ENCODE results near the gene PAK4. TPM values are rescaled to one million over a fixed set of nuclear protein-coding genes. Genes with fewer than 3 reads are reported as not detected.

PAK4 gene
- total and polyA plus RNA-seq, 2 of the 13 experiments (the other 11 are each of a cell fraction or from before 2014, with no cell fraction given), result 9.5 to 17.8 TPM

DNA sequence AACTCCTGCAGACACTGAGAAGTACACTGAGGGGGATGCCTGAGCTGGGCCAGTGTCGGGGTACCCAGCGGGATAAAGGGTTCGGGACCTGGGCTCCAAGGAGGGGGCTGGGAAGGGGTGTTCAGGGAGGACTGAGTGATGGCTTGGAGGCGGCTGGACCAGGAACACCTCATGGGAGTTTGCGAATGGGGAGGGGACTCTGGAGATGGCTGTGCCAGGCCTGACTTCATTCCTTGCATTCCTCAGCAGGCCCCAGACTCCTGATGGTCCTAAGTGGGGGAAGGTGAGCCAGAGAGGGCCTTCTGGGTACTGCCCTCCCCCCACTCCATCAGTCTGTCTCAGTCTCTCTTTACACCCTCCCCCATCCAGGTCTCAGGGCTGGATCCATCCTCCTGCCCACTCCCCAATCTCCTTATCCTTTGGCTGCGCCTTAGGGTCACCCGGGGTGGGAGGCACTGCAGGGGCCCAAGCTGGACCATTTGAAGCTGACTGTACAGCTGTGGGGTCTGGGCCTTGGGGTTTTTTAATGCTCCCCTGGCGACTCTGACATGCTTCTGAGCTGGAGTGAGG lies 13.8 kb downstream of the PAK4 start:
- WGBS (ENCODE audit: low lambda C conversion rate), result 93% methylated on average over 6 of the region's 8 CpGs
- H3K9ac ChIP-seq (ENCODE audit: insufficient read depth, low read depth, low read length), result no peak overlapping the region
- DNase-seq (ENCODE audit: low spot score), result no peak
- peaks cover 42% of the 10 kb centered on the region for H4K20me1 ChIP-seq (ENCODE audit: insufficient read depth, low read length)
- no peak for ATAC-seq
- TF ChIP-seq FOXA1 (IDR thresholded peaks at IDR 0.05) (no peak), FOXA1 (CRISPR knock-in tag; IDR thresholded peaks at IDR 0.05) (no peak), SNAI1 (CRISPR knock-in tag; IDR thresholded peaks at IDR 0.05; ENCODE audit: borderline replicate concordance) (no peak), ZNF850 (CRISPR knock-in tag; conservative IDR thresholded peaks at IDR 0.05) (no peak)
- TF ChIP-seq, protein P1, sequence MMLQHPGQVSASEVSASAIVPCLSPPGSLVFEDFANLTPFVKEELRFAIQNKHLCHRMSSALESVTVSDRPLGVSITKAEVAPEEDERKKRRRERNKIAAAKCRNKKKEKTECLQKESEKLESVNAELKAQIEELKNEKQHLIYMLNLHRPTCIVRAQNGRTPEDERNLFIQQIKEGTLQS (CRISPR knock-in tag; IDR thresholded peaks at IDR 0.05), result no peak
- no peaks in the 10 kb centered on the region for H3K9me3 ChIP-seq (ENCODE audit: low read length)
- CTCF ChIA-PET (ENCODE audit: low intra/inter-chr PET ratio, low total read pairs), result no interaction called here
- no peak overlapping the region for H3K4me2 ChIP-seq (ENCODE audit: low read depth, low read length)
- H2AFZ ChIP-seq (ENCODE audit: low read length), result no peak overlapping the region
- intact Hi-C loops (cut with micrococcal nuclease; ENCODE audit: unreplicated experiment) (no loop called here), in situ Hi-C loops (cut with HindIII; ENCODE audit: extremely low pct_ligation_motif_present, low pct_unique_long_range_greater_than_20kb) (no loop called here)
- H3K27me3 ChIP-seq (ENCODE audit: control insufficient read depth in 1 of 2, insufficient read depth in 2 of 2, low read length in 2 of 2), result no peaks in the 10 kb centered on the region
- no peak for FAIRE-seq
- H3K4me3 ChIP-seq (replicated peaks in 1 of 3; ENCODE audit: insufficient read depth in 1 of 3, low read depth in 2 of 3, low read length in 3 of 3), result no peak overlapping the region
- H3K79me2 ChIP-seq (ENCODE audit: insufficient read depth, low read length), result peaks cover 81% of the 10 kb centered on the region
- POLR2A ChIA-PET, result interaction anchor here (1.1 kb wide), 1 partner anchor 10 kb away, joined by 4 read pairs; no protein-coding TSS in a partner anchor
- H3K4me1 ChIP-seq (ENCODE audit: insufficient read depth, low read length), result peaks cover 51% of the 10 kb centered on the region
- peaks cover 0 to 11% of the 10 kb centered on the region in 2 experiments; a peak in 1 of 5 replicates for H3K36me3 ChIP-seq (replicated peaks in 1 of 2; ENCODE audit: control insufficient read depth in 1 of 2, insufficient read depth in 2 of 2, low read length in 2 of 2)
- BruUV-seq (replicated peaks), result no TSS peak
- H3K27ac ChIP-seq (ENCODE audit: extremely low read length, insufficient read depth, low read length), result no peak overlapping the region

DNA sequence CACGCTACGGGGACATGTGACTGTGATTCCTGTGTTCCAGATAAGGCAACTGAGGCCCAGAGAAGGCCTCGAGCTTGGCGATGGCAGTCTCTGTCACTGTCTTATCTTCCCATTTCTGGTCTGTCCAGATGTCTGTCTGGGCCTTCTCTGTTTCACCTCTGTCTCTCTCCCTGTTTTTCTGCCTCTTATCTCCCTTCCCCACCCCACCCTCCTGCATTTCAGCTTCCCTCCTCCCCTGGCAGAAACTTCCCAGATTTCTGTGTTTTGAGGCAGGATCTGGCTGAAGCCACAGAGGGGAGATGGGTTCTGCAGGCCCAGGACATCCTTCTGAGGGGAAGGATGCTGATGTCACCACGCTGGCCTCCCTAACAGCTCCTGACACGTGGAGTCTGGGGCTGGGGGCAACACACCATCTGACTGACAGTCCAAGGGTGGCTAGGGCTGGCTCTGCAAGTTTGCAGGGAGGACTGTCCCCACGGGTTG lies 14.4 kb downstream of the PAK4 start:
- FAIRE-seq, result no peak
- no peak for TF ChIP-seq KMT2B (CRISPR knock-in tag; IDR thresholded peaks at IDR 0.05)
- TF ChIP-seq ZNF143 (CRISPR knock-in tag; IDR thresholded peaks at IDR 0.05), result no peak
- no peak for TF ChIP-seq SNRNP70 (IDR thresholded peaks at IDR 0.05; ENCODE audit: low read depth, low read length)
- no peak for TF ChIP-seq HIVEP1 (CRISPR knock-in tag; IDR thresholded peaks at IDR 0.05)
- TF ChIP-seq KDM4B (CRISPR knock-in tag; IDR thresholded peaks at IDR 0.05), result no peak
- TF ChIP-seq, protein P2, sequence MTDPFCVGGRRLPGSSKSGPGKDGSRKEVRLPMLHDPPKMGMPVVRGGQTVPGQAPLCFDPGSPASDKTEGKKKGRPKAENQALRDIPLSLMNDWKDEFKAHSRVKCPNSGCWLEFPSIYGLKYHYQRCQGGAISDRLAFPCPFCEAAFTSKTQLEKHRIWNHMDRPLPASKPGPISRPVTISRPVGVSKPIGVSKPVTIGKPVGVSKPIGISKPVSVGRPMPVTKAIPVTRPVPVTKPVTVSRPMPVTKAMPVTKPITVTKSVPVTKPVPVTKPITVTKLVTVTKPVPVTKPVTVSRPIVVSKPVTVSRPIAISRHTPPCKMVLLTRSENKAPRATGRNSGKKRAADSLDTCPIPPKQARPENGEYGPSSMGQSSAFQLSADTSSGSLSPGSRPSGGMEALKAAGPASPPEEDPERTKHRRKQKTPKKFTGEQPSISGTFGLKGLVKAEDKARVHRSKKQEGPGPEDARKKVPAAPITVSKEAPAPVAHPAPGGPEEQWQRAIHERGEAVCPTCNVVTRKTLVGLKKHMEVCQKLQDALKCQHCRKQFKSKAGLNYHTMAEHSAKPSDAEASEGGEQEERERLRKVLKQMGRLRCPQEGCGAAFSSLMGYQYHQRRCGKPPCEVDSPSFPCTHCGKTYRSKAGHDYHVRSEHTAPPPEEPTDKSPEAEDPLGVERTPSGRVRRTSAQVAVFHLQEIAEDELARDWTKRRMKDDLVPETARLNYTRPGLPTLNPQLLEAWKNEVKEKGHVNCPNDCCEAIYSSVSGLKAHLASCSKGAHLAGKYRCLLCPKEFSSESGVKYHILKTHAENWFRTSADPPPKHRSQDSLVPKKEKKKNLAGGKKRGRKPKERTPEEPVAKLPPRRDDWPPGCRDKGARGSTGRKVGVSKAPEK (CRISPR knock-in tag; IDR thresholded peaks at IDR 0.05; ENCODE audit: borderline replicate concordance), result no peak
- TF ChIP-seq, protein P3, sequence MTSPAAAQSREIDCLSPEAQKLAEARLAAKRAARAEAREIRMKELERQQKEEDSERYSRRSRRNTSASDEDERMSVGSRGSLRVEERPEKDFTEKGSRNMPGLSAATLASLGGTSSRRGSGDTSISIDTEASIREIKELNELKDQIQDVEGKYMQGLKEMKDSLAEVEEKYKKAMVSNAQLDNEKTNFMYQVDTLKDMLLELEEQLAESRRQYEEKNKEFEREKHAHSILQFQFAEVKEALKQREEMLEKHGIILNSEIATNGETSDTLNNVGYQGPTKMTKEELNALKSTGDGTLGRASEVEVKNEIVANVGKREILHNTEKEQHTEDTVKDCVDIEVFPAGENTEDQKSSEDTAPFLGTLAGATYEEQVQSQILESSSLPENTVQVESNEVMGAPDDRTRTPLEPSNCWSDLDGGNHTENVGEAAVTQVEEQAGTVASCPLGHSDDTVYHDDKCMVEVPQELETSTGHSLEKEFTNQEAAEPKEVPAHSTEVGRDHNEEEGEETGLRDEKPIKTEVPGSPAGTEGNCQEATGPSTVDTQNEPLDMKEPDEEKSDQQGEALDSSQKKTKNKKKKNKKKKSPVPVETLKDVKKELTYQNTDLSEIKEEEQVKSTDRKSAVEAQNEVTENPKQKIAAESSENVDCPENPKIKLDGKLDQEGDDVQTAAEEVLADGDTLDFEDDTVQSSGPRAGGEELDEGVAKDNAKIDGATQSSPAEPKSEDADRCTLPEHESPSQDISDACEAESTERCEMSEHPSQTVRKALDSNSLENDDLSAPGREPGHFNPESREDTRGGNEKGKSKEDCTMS (CRISPR knock-in tag; conservative IDR thresholded peaks at IDR 0.05), result no peak
- no peak for TF ChIP-seq PRPF4 (IDR thresholded peaks at IDR 0.05; ENCODE audit: low read depth, low read length, poor library complexity, severe bottlenecking)

More for the DNA sequence above, 14.4 kb downstream of the PAK4 start:
- ChIA-PET CTCF (ENCODE audit: low intra/inter-chr PET ratio, low total read pairs) (no interaction called here), POLR2A (interaction anchor here (1.1 kb wide), 1 partner anchor 9 kb away, joined by 4 read pairs; no protein-coding TSS in a partner anchor)
- in situ Hi-C loops (cut with HindIII; ENCODE audit: extremely low pct_ligation_motif_present, low pct_unique_long_range_greater_than_20kb), result no loop called here
- Histone ChIP-seq H3K36me3 (replicated peaks in 1 of 2; ENCODE audit: control insufficient read depth in 1 of 2, insufficient read depth in 2 of 2, low read length in 2 of 2) (peaks cover 0 to 11% of the 10 kb centered on the region in 2 experiments; a peak in 1 of 5 replicates), H3K9me3 (ENCODE audit: low read length) (no peaks in the 10 kb centered on the region), H3K4me3 (replicated peaks in 1 of 3; ENCODE audit: insufficient read depth in 1 of 3, low read depth in 2 of 3, low read length in 3 of 3) (no peak overlapping the region), H3K9ac (ENCODE audit: insufficient read depth, low read depth, low read length) (no peak overlapping the region), H3K4me1 (ENCODE audit: insufficient read depth, low read length) (peaks cover 57% of the 10 kb centered on the region), H3K79me2 (ENCODE audit: insufficient read depth, low read length) (peaks cover 83% of the 10 kb centered on the region), H4K20me1 (ENCODE audit: insufficient read depth, low read length) (peaks cover 42% of the 10 kb centered on the region), H3K27ac (ENCODE audit: extremely low read length, insufficient read depth, low read length) (no peak overlapping the region), H3K4me2 (ENCODE audit: low read depth, low read length) (no peak overlapping the region), H2AFZ (ENCODE audit: low read length) (no peak overlapping the region), H3K27me3 (ENCODE audit: control insufficient read depth in 1 of 2, insufficient read depth in 2 of 2, low read length in 2 of 2) (no peaks in the 10 kb centered on the region)
- intact Hi-C loops (cut with micrococcal nuclease; ENCODE audit: unreplicated experiment), result no loop called here
- WGBS (ENCODE audit: low lambda C conversion rate), result 75% methylated on average over 6 of the region's 7 CpGs
- DNase-seq (ENCODE audit: low spot score) (no peak), ATAC-seq (no peak)
- BruUV-seq (replicated peaks), result no TSS peak

All from HepG2 (cell line).